ENCODE data around the gene P2RX1. TPM values are rescaled to one million over a fixed set of nuclear protein-coding genes. Genes with fewer than 3 reads are reported as not detected.

The P2RX1 gene
- total RNA-seq, 3 donors from 2014 or later: 2.5 to 4.9 (median 3.5) TPM

GRCh38 chr17:3916825-3917224 is 560 bp upstream of the P2RX1 start:
- ATAC-seq: peak; percentile 9

GRCh38 chr17:3915581-3915994 is 677 bp downstream of the P2RX1 start:
- Histone ChIP-seq H3K9me3 (no peaks in the 10 kb centered on the region), H3K36me3 (ENCODE audit: low read depth) (no peaks in the 10 kb centered on the region), H3K4me3 (no peak overlapping the region), H3K4me1 (ENCODE audit: low read depth) (peaks cover 28% of the 10 kb centered on the region)
- DNase-seq (no peak), ATAC-seq (no peak)
- TF ChIP-seq CTCF (IDR thresholded peaks at IDR 0.05): no peak
- intact Hi-C loops (cut with DNase I, micrococcal nuclease): loop anchor here (10.0 kb wide), 1 partner anchor 51 kb away; no protein-coding TSS in a partner anchor

More at GRCh38 chr17:3916825-3917224, 560 bp upstream of the P2RX1 start:
- Histone ChIP-seq H3K9me3 (no peaks in the 10 kb centered on the region), H3K4me1 (ENCODE audit: low read depth) (peaks cover 28% of the 10 kb centered on the region), H3K4me3 (no peak overlapping the region), H3K36me3 (ENCODE audit: low read depth) (no peaks in the 10 kb centered on the region)
- intact Hi-C loops (cut with DNase I, micrococcal nuclease): loop anchor here (10.0 kb wide), 1 partner anchor 52 kb away; no protein-coding TSS in a partner anchor
- TF ChIP-seq CTCF (IDR thresholded peaks at IDR 0.05): no peak
- no peak for DNase-seq

GRCh38 chr17:3914312-3914670 is 2.0 kb downstream of the P2RX1 start:
- H3K36me3 ChIP-seq (ENCODE audit: low read depth): no peaks in the 10 kb centered on the region
- intact Hi-C loops (cut with DNase I, micrococcal nuclease): loop anchor here (5.0 to 10.0 kb wide), 2 partner anchors 49 to 93 kb away; no protein-coding TSS in a partner anchor
- no peak overlapping the region for H3K4me3 ChIP-seq
- DNase-seq (peak; percentile 43 to 79 (median 55)), ATAC-seq (peak; percentile 37)
- no peaks in the 10 kb centered on the region for H3K9me3 ChIP-seq
- TF ChIP-seq CTCF (IDR thresholded peaks at IDR 0.05): no peak
- peaks cover 28% of the 10 kb centered on the region for H3K4me1 ChIP-seq (ENCODE audit: low read depth)

- peak; percentile 87 to 90 (median 89) for DNase-seq
- Histone ChIP-seq H3K4me3 (no peak overlapping the region), H3K36me3 (ENCODE audit: low read depth) (no peaks in the 10 kb centered on the region), H3K9me3 (no peaks in the 10 kb centered on the region), H3K4me1 (ENCODE audit: low read depth) (peaks cover 23% of the 10 kb centered on the region)
- ATAC-seq: peak; percentile 82
- TF ChIP-seq CTCF (IDR thresholded peaks at IDR 0.05): peak; percentile 97
- intact Hi-C loops (cut with DNase I, micrococcal nuclease): loop anchor here (5.0 to 10.0 kb wide), 2 partner anchors 49 to 94 kb away; no protein-coding TSS in a partner anchor
Measured at GRCh38 chr17:3913531-3914311, 2.5 kb downstream of the P2RX1 start.

- no peaks in the 10 kb centered on the region for H3K36me3 ChIP-seq (ENCODE audit: low read depth)
- ATAC-seq (no peak), DNase-seq (no peak)
- H3K4me3 ChIP-seq: no peak overlapping the region
- peaks cover 21% of the 10 kb centered on the region for H3K4me1 ChIP-seq (ENCODE audit: low read depth)
- TF ChIP-seq CTCF (IDR thresholded peaks at IDR 0.05): no peak
- intact Hi-C loops (cut with DNase I, micrococcal nuclease): loop anchor here (5.0 to 10.0 kb wide), 2 partner anchors 48 to 94 kb away; no protein-coding TSS in a partner anchor
- no peaks in the 10 kb centered on the region for H3K9me3 ChIP-seq
Measured at GRCh38 chr17:3912827-3913226, 3.4 kb downstream of the P2RX1 start.
